OCI-LY1 (cell line): ENCODE measurements around the gene CSNK1D.
A peak's percentile ranks its signal among the peaks of the same experiment; 100 is the strongest.

Experiments
- H2AFZ ChIP-seq: fragments of 200-600 bp; sonication (generic), shearing (Covaris generic); 2 replicates; pipeline ENCODE4 v1.6.0; 2014; ENCODE audit warnings: antibody characterized with exemption, mild to moderate bottlenecking, low read length
- H3F3A ChIP-seq: fragments of 200-600 bp; sonication (generic), shearing (Covaris generic); 2 replicates; pipeline ENCODE4 v1.6.0; 2014; ENCODE audit warnings: mild to moderate bottlenecking, antibody characterized with exemption, low read length, moderate library complexity; ENCODE audit not compliant: insufficient read depth
- H3K27ac ChIP-seq: fragments of 200-600 bp; sonication (generic); 2 replicates; pipeline ENCODE4 v1.5.1; 2014; ENCODE audit warnings: low read length, mixed run types, mild to moderate bottlenecking, low read depth; ENCODE audit not compliant: poor library complexity, severe bottlenecking
- H3K27me3 ChIP-seq: fragments of 200-600 bp; sonication (generic); 2 replicates; pipeline ENCODE4 v1.6.0; 2014; ENCODE audit warnings: antibody characterized with exemption, mild to moderate bottlenecking, low read length, moderate library complexity; ENCODE audit not compliant: insufficient read depth
- H3K36me3 ChIP-seq: fragments of 200-600 bp; sonication (generic); 2 replicates; pipeline ENCODE4 v1.6.1; 2014; ENCODE audit warnings: mild to moderate bottlenecking, antibody characterized with exemption, low read length, moderate library complexity, mixed read lengths; ENCODE audit not compliant: insufficient read depth
- H3K4me1 ChIP-seq: fragments of 200-600 bp; sonication (generic); 2 replicates; pipeline ENCODE4 v1.5.1; 2014; ENCODE audit warnings: mild to moderate bottlenecking, low read length, moderate library complexity; ENCODE audit not compliant: insufficient read depth, severe bottlenecking
- H3K4me2 ChIP-seq: fragments of 200-600 bp; sonication (generic), shearing (Covaris generic); 2 replicates; pipeline ENCODE4 v1.6.1; 2014; ENCODE audit warnings: low read length
- H3K4me3 ChIP-seq: fragments of 200-600 bp; sonication (generic); 2 replicates; pipeline ENCODE4 v1.5.1; 2014; ENCODE audit warnings: low read length, low read depth, mild to moderate bottlenecking, mixed read lengths; ENCODE audit not compliant: poor library complexity, severe bottlenecking
- H3K79me2 ChIP-seq: fragments of 200-600 bp; shearing (Covaris generic); 2 replicates; pipeline ENCODE4 v1.6.1; 2016; ENCODE audit warnings: mixed run types, low read length, mixed read lengths; ENCODE audit not compliant: insufficient read depth
- H3K9ac ChIP-seq: fragments of 200-600 bp; sonication (generic), shearing (Covaris generic); 2 replicates; pipeline ENCODE4 v1.6.1; 2014; ENCODE audit warnings: mild to moderate bottlenecking, low read length, mixed read lengths
- H3K9me2 ChIP-seq: fragments of 200-600 bp; sonication (generic), shearing (Covaris generic); 2 replicates; pipeline ENCODE4 v1.6.1; 2014; ENCODE audit warnings: low read depth, mild to moderate bottlenecking, low read length, mixed read lengths
- H3K9me3 ChIP-seq: fragments of 200-600 bp; shearing (Covaris generic); 2 replicates; pipeline ENCODE4 v1.6.1; 2014; ENCODE audit warnings: low read length, mixed read lengths
- H4K20me1 ChIP-seq: fragments of 200-600 bp; sonication (generic), shearing (Covaris generic); 2 replicates; pipeline ENCODE4 v1.6.0; 2016; ENCODE audit warnings: mild to moderate bottlenecking, low read length; ENCODE audit not compliant: insufficient read depth
- CTCF ChIP-seq: fragments of 200-600 bp; sonication (generic), shearing (Covaris generic); IDR thresholded peaks from 2 replicates; pipeline ENCODE4 v1.5.1; 2017; ENCODE audit warnings: mild to moderate bottlenecking, antibody characterized with exemption, low read length, moderate library complexity, mixed read lengths
- EZH2 ChIP-seq: fragments of 200-600 bp; sonication (generic), shearing (Covaris generic); IDR thresholded peaks from 2 replicates; pipeline ENCODE4 v1.8.0; 2017; ENCODE audit warnings: borderline replicate concordance, mixed run types, mild to moderate bottlenecking, antibody characterized with exemption, low read length, moderate library complexity, mixed read lengths

CSNK1D gene

GRCh38 chr17:82244413-82245133, 28.9 kb downstream of the CSNK1D start:
- Histone ChIP-seq H3K27me3 (no peaks in the 10 kb centered on the region), H3K9me2 (no peaks in the 10 kb centered on the region), H3K9ac (no peak overlapping the region), H2AFZ (no peak overlapping the region), H3K4me2 (no peak overlapping the region), H3K9me3 (no peaks in the 10 kb centered on the region), H3K4me3 (no peak overlapping the region), H3K27ac (no peak overlapping the region), H3K4me1 (no peaks in the 10 kb centered on the region), H3K36me3 (peaks cover 83% of the 10 kb centered on the region), H3F3A (no peaks in the 10 kb centered on the region), H4K20me1 (no peaks in the 10 kb centered on the region), H3K79me2 (no peaks in the 10 kb centered on the region)
- TF ChIP-seq EZH2 (no peak), CTCF (peak; percentile 45)

GRCh38 chr17:82243648-82244412, 29.7 kb downstream of the CSNK1D start:
- H3K9ac ChIP-seq = no peak overlapping the region
- H2AFZ ChIP-seq = no peak overlapping the region
- H4K20me1 ChIP-seq = no peaks in the 10 kb centered on the region
- no peaks in the 10 kb centered on the region for H3K79me2 ChIP-seq
- H3K9me3 ChIP-seq = no peaks in the 10 kb centered on the region
- H3K9me2 ChIP-seq = no peaks in the 10 kb centered on the region
- H3K4me2 ChIP-seq = no peak overlapping the region
- no peaks in the 10 kb centered on the region for H3F3A ChIP-seq
- H3K27ac ChIP-seq = no peak overlapping the region
- H3K36me3 ChIP-seq = peaks cover 77% of the 10 kb centered on the region
- H3K4me1 ChIP-seq = no peaks in the 10 kb centered on the region
- no peaks in the 10 kb centered on the region for H3K27me3 ChIP-seq
- TF ChIP-seq EZH2 (no peak), CTCF (no peak)
- no peak overlapping the region for H3K4me3 ChIP-seq

- no peaks in the 10 kb centered on the region for H3K27me3 ChIP-seq
- no peak overlapping the region for H3K4me3 ChIP-seq
- no peaks in the 10 kb centered on the region for H3K79me2 ChIP-seq
- no peaks in the 10 kb centered on the region for H3K4me1 ChIP-seq
- TF ChIP-seq CTCF (no peak), EZH2 (no peak)
- H3K27ac ChIP-seq = no peak overlapping the region
- no peak overlapping the region for H3K4me2 ChIP-seq
- H3F3A ChIP-seq = no peaks in the 10 kb centered on the region
- no peaks in the 10 kb centered on the region for H4K20me1 ChIP-seq
- H3K36me3 ChIP-seq = peaks cover 70% of the 10 kb centered on the region
- H3K9ac ChIP-seq = no peak overlapping the region
- no peaks in the 10 kb centered on the region for H3K9me2 ChIP-seq
- H2AFZ ChIP-seq = no peak overlapping the region
- H3K9me3 ChIP-seq = no peaks in the 10 kb centered on the region
Measured at GRCh38 chr17:82242977-82243647, 30.4 kb downstream of the CSNK1D start.
